Peyer's patch (tissue), 4 donors: ENCODE measurements around the gene UBL7. TPM values are rescaled to one million over a fixed set of nuclear protein-coding genes. Genes with fewer than 3 reads are reported as not detected.
A peak's percentile ranks its signal among the peaks of the same experiment; 100 is the strongest.

Experiments used
- DNase-seq, 3 donors: peaks; one replicate each; pipeline ENCODE4 v3.0.0-alpha.2; 2017 to 2019
- H3K27ac ChIP-seq, 4 donors: fragments of 200-600 bp; sonication (generic); one replicate each; pipeline ENCODE4 v1.5.1; 2016 to 2019
- H3K27me3 ChIP-seq, 2 donors: fragments of 200-600 bp; sonication (generic); one replicate each; pipeline ENCODE4 v1.5.1; 2019
- H3K36me3 ChIP-seq, 3 donors: fragments of 200-600 bp; sonication (generic); one replicate each; pipeline ENCODE4 v1.5.1; 2016 to 2019
- H3K4me1 ChIP-seq, 4 donors: fragments of 200-600 bp; sonication (generic); one replicate each; pipeline ENCODE4 v1.5.1; 2016 to 2019
- H3K4me3 ChIP-seq, 4 donors: fragments of 200-600 bp; sonication (generic); 1 replicate in 3 of 4; 2 replicates in 1 of 4; pipeline ENCODE4 v1.5.1; 2016 to 2019; ENCODE audit warnings: mild to moderate bottlenecking in 1 of 4
- H3K9me3 ChIP-seq, 4 donors: fragments of 200-600 bp; sonication (generic); one replicate each; pipeline ENCODE4 v1.5.1; 2016 to 2019; ENCODE audit warnings: mild to moderate bottlenecking in 1 of 4
- CTCF ChIP-seq, 6 experiments: fragments of 450-650 bp in 4 of 6; fragments of 200-600 bp in 2 of 6; sonication (generic) in 1 of 6; IDR thresholded peaks; one replicate each; pipeline ENCODE4 v1.5.1; 2017 to 2019; ENCODE audit warnings: antibody characterized with exemption in 6 of 6, mild to moderate bottlenecking in 3 of 6, moderate library complexity in 1 of 6
- POLR2A ChIP-seq, 2 donors: fragments of 450-650 bp; IDR thresholded peaks; one replicate each; pipeline ENCODE4 v1.5.1; 2017; ENCODE audit warnings: antibody characterized with exemption in 2 of 2, mild to moderate bottlenecking in 2 of 2, moderate library complexity in 2 of 2
- total RNA-seq, 4 donors: library from RNA; depleted of rRNA; stranded (reverse); fragments of >200 nt; gene quantifications; one replicate each; pipeline ENCODE4 v1.1.0, GENCODE V29; 2016

The UBL7 gene
- total RNA-seq, 4 donors from 2014 or later: 22.3 to 39.6 (median 32.6) TPM

GRCh38 chr15:74429781-74430400 is 31.1 kb downstream of the UBL7 start:
- no peaks in the 10 kb centered on the region for H3K36me3 ChIP-seq
- peak overlapping the region in 1 of 4 donors; percentile 79 for H3K4me3 ChIP-seq
- TF ChIP-seq CTCF (IDR thresholded peaks at IDR 0.05) (no peak), POLR2A (IDR thresholded peaks at IDR 0.05) (no peak)
- no peak for DNase-seq
- peak overlapping the region in 2 of 4 donors; percentile 35 to 93 for H3K27ac ChIP-seq
- H3K9me3 ChIP-seq: no peaks in the 10 kb centered on the region
- H3K4me1 ChIP-seq: peaks cover 0 to 30% (median 17%) of the 10 kb centered on the region in 4 donors
- H3K27me3 ChIP-seq: peaks cover 0 to 9% of the 10 kb centered on the region in 2 donors

DNA sequence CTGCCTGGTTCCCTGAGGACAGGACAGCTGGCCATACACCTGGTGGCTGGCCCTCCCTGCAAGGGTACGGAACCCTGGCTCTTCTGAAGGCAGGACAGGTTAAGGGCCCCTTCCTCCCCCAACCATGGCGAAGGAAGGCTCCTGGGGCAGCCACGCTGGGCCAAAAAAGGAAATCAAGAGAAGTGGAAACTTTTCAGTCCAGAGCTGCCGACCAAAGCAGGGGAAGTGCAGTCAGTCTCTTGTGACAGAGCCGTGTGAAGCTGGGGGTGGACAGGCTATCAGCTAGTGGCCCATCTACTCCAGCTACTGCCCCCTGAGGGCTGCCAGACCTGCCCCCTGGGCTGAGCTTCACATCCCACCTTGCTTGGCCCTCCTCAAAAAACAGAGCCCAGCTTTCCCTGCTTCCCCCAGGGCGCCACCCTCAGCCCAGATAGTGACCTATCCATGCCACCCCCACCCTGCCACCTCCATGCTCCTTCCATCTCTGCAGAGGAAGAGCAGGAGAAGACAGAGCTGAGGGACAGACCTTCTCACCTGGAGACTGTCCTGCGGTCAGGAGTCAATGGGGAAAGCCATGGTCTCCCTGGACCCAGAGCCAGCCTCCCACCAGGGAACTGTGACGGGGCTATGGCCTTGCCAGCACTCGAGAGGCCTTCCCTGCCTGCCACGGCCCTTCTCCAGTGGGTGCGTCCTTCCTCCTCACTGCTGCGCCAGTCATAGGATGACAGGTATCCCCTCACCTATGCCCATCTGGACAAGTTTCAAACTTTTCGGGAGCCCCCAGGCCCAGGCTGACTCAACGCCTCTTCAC is 31.8 kb downstream of the UBL7 start:
- Histone ChIP-seq H3K27me3 (peaks cover 0 to 9% of the 10 kb centered on the region in 2 donors), H3K4me3 (peak overlapping the region in 1 of 4 donors; percentile 79), H3K4me1 (peaks cover 0 to 30% (median 11%) of the 10 kb centered on the region in 4 donors), H3K27ac (peak overlapping the region; percentile 9 to 93 (median 35)), H3K9me3 (no peaks in the 10 kb centered on the region), H3K36me3 (no peaks in the 10 kb centered on the region)
- TF ChIP-seq POLR2A (IDR thresholded peaks at IDR 0.05) (no peak), CTCF (IDR thresholded peaks at IDR 0.05) (no peak)
- peak; percentile 43 to 66 (median 52) for DNase-seq

- no peaks in the 10 kb centered on the region for H3K36me3 ChIP-seq
- peaks cover 0 to 9% of the 10 kb centered on the region in 2 donors for H3K27me3 ChIP-seq
- TF ChIP-seq CTCF (IDR thresholded peaks at IDR 0.05): no peak
- TF ChIP-seq POLR2A (IDR thresholded peaks at IDR 0.05): no peak
- peak in 2 of 3 donors; percentile 48 to 54 for DNase-seq
- H3K9me3 ChIP-seq: no peaks in the 10 kb centered on the region
- H3K27ac ChIP-seq: peak overlapping the region in 3 of 4 donors; percentile 35 to 93 (median 35)
- H3K4me3 ChIP-seq: peak overlapping the region in 1 of 4 donors; percentile 79
- H3K4me1 ChIP-seq: peaks cover 0 to 34% (median 10%) of the 10 kb centered on the region in 4 donors
Measured at GRCh38 chr15:74428442-74428787, 32.5 kb downstream of the UBL7 start.

DNA sequence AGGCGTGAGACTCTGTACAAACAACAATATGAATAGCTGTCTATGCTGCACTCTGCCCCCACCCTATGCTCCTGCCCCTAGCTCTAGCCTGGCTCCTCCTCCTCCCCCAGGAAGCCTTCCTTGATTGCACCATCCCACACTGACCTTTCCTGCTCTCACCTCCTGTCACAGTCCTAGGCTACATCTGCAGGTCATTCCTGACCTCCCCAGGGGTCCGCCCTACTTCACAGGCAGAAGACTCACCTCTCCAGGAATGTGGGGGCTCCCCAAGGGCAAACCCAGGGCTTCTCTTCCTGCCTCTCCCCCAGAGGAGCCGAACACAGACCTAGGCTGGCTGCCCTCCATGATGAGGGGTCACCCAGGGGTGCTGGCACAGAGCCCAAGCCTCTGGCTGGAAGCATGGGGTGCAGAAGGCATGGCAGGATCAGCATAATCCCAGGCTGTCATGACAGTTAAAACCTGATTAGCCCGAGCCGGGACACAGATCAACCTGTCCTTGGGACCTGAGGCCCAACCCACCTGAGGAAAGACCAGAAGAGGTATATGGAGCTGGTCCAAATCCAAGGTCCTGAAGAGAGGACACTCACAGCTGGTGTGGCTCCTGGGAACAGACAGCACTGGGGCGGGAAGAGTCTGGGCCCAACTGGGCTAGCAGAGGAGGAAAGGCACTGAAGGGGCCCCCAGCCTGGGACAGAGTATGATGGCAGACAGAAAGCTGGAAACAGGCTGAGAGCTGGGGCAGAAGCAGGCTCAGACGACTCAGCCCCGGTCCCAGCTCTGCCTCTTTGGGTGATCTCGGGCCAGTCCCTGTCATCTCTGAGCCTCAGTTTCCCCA is 33.1 kb downstream of the UBL7 start:
- Histone ChIP-seq H3K4me3 (peak overlapping the region in 1 of 4 donors; percentile 79), H3K4me1 (peaks cover 0 to 38% (median 11%) of the 10 kb centered on the region in 4 donors), H3K27ac (peak overlapping the region in 1 of 4 donors; percentile 93), H3K36me3 (no peaks in the 10 kb centered on the region), H3K9me3 (no peaks in the 10 kb centered on the region), H3K27me3 (peaks cover 0 to 4% of the 10 kb centered on the region in 2 donors)
- no peak for TF ChIP-seq CTCF (IDR thresholded peaks at IDR 0.05)
- no peak for TF ChIP-seq POLR2A (IDR thresholded peaks at IDR 0.05)
- no peak for DNase-seq
